Measurements from ENCODE around the gene POPDC2.

Gene POPDC2

GRCh38 chr3:119639494-119640350 is 20.7 kb downstream of the POPDC2 start:
- DNase-seq: no peak

- DNase-seq: no peak
These were observed 22.5 kb downstream of the POPDC2 start for GRCh38 chr3:119637679-119638477.

- no peak for DNase-seq
These were observed 23.3 kb downstream of the POPDC2 start for GRCh38 chr3:119636891-119637611.

DNA sequence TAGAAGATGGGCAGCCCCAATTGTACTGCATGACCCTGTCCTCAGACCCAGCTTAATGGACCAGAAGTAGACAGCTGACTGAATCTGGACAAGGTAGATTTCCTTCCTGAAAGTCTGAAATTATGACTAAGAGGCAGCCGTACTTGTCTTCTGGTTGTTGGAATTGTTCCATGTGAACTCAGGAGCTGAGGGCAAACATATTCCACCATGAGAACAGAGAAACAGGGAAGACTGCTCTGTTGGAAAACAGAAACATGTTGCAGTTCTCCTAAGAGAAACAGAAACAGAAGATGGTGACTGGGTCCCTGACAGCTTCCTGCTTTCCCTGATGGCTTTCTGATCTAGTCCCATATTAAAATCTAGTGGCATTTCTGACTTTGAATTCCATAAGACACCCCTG is 24.1 kb downstream of the POPDC2 start:
- DNase-seq: no peak

GRCh38 chr3:119635719-119636118 is 24.7 kb downstream of the POPDC2 start:
- no peak for DNase-seq

DNA sequence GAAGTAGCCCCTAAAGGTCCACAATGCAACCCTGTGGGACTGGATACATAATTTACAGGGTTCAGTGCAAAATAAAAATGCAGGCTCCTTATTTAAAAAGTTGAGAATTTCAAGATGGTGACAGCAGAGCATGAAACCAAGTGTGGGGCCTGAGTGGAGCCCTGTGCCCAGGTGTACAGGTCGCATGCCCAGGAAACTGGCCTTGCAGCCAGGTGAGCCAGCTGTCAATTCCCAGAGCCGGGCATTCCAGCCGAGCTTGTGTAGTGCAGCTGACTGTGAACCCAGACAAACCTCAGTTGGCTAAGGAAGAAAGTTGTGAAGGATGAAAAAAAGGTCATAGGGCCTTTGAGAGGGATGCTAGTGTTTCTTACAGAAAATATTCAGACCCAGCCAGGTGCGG is 27.6 kb downstream of the POPDC2 start:
- no peak for DNase-seq

GRCh38 chr3:119632216-119632615 is 28.2 kb downstream of the POPDC2 start:
- DNase-seq: no peak

- no peak for DNase-seq
These were observed 28.9 kb downstream of the POPDC2 start for GRCh38 chr3:119631516-119631915.

DNA sequence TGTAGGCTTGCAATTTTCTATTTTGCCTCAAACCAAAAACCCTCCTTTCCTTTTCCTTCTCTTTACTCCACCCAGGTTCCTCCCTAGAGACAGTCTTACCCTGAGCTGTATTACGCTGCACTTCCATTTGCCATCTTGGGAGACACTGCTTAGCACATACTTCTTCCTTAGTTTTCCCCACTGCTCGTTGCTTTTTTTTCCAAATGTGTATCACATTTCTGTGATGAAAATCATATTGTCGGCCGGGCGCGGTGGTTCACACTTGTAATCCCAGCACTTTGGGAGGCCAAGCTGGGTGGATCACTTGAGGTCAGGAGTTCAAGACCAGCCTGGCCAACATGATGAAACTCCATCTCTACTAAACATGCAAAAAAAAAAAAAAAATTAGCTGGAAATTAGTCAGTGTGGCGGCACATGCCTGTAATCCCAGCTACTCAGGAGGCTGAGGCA is 29.5 kb downstream of the POPDC2 start:
- no peak for DNase-seq

- DNase-seq: no peak
These were observed 30.1 kb downstream of the POPDC2 start for GRCh38 chr3:119630128-119630879.

DNA sequence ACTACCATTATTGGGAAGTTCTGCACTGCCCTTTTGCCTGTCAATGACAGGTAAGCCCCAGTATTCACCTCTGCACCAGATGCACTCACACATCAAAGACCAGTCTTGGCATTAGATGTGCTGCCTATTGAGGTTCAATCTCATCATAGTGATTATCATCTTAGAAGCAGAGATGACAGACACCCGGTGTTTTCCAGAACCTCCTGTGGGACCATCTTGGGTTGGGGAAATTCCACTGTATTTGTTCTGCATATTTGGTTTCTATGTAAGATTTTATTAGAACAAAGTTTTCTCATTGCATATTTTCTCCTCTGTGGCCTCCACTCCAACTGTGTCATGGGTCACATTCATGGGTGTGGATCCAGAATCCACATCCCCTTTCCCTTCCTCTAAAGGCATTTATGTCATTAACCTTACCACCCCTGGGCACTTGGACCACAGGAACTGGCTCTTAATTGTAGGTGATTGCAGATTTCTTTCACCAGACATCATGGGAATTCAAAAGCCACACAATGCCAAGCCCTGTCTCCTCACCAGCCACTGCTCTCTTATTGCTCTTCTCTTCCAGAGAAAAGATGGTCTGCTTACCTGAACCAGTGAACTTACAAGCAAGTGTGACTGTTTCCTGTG is 31.5 kb downstream of the POPDC2 start:
- DNase-seq: no peak

GRCh38 chr3:119628390-119628789 is 32.0 kb downstream of the POPDC2 start:
- no peak for DNase-seq

DNA sequence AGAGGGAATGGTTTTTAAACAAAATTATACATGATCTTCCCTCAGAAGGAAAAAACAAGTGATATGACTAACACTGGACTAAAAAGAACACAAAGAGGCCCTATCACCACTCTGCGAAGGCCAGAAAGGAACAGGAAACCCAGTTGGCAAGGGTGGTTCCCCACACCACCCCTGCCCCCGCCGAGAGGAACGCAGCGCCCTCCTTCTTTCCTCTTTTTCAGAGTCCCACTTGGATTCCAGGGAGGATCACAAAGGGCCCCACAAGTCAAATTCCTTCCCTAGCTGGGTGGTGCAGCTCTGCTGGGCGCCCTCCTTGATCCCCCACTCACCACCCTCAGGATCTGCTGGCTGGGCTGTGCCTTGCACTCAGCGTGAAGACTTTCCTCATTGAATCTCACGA is 32.9 kb downstream of the POPDC2 start:
- DNase-seq: no peak

DNA sequence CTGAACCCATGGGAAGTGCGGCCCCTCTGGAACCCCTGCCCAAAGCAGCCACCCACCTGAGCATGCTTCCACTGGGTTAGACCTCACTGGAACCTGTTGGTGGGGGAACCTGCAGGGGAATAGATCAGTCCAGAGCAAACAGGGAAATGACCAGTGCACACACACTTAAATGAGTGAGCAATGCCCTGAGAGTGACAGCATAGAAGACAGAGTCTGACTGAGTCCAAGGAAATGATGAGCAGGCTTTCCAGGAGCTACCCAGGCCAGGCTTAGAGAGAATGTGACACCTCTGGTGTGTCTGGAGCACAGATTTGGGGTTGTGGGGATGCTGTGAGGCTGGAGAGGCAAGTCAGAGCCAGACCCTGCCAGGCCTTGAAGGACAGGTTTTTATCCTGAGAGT is 34.2 kb downstream of the POPDC2 start:
- DNase-seq: no peak

- DNase-seq: no peak
These were observed 34.8 kb downstream of the POPDC2 start for GRCh38 chr3:119625451-119626153.

- DNase-seq: no peak
These were observed 36.2 kb downstream of the POPDC2 start for GRCh38 chr3:119624002-119624720.

GRCh38 chr3:119620899-119621298 is 39.5 kb downstream of the POPDC2 start:
- DNase-seq: no peak

DNA sequence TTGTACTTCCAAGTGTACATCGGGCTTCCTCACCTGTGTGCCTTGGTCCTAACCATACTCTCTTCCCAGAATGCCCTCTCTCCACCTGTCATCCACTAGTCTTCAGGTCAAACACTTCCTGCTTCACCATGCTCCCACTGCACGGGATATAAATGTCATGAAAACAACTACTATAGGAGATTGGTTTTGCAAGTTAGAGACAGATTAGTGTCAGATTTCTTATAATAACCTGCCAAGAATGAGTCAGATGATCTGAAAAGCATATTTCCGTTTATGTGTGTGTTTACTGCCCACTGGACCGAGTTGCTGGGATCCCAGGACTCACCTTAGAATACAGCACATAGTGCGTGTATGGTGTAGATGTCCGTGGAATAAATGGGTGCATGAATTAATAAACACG is 41.3 kb downstream of the POPDC2 start:
- DNase-seq: no peak

GRCh38 chr3:119616056-119616455 is 44.3 kb downstream of the POPDC2 start:
- no peak for DNase-seq

DNA sequence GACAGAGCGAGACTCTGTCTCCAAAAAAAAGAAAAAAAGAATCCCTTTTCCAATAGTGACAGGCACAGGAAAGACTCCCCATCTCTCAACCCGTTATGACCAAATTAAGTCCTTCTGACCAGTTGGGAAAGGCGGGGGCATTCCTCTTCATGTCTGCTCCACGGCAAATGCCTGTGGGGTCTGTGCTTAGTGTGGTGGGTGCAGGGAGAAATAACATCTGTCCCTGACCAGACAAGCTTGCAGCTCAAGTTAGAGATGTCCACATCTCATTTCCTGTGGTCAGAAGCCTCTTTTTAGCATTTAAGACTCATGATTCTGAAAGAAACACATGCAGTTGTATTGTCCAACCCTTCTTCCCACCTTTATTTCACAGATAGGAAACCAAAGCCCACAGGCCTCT is 46.5 kb downstream of the POPDC2 start:
- DNase-seq: no peak

GRCh38 chr3:119613201-119613600 is 47.2 kb downstream of the POPDC2 start:
- no peak for DNase-seq

Measured in left hindlimb (tissue), 1 donor.